ENCODE measurements around the gene KLF15.

KLF15 gene

DNA sequence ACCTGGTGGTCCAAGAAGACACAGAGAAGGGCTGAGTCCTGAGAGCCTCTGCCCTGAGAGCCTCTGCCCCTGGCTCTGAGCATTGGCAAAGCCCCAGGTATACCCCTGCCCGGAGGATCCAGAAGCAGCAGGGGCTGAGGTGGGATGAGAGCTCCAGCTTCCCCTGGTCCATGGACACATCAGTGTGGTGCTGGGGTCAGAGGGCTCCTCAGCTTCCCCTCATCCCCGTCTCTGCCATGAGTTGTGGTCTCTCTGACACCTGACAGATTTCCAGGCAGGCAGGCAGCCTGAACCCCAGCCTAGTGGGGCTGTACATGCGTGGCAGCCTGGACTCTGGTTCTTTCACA, 3.5 kb upstream of the KLF15 start:
- no peak for DNase-seq (ENCODE audit: low spot score)

DNA sequence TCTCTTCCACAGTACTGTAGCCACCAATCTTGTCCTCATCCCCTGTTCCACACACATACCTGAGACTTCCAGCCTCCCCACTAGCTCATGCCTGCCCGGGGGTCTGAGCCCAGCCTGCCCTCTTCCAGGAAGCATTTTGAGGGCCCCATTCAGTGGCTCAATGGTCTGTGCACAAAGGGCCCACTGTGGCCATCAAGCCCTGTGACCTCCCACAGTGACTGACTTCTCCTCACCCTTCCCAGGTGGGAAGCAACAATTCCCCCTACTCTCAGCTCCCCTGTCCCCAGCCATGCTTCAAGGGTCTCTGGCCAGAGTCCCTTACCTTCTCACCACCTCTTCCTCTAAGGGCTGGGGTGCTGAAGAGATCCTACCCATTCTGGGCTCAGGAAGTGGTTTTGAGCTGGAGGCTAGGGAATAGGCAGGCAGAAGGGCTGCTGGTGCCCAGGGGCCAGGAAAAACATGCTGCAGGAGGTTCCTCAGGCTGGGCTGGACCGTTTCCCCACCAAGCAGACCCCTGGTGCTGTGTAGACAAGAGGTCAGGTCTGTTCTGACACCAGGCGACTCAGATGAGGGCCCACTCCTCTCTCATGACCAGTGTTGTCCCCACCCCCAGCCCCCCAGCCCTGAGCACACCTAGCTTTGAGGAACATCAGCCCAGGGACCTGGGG, 3.0 kb upstream of the KLF15 start:
- no peak for DNase-seq (ENCODE audit: low spot score)

DNA sequence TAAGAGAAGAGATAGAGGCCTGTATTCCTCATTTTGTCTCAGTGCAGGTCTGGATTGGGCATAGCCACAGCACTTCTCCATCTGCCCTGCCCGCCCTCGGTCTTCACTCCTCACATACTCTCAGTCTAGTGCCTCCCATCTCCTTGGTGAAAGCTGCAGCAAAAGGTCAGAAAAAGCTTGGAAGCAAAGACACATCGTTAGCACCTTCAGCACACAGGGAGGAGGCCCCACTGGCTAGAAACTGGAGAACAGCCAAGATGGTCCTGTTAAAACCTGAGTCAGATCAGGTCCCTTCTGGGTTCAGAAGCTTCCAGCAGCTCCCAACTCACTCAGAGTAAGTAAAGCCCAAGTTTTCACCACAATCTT, 1.6 kb upstream of the KLF15 start:
- no peak for DNase-seq (ENCODE audit: low spot score)

DNA sequence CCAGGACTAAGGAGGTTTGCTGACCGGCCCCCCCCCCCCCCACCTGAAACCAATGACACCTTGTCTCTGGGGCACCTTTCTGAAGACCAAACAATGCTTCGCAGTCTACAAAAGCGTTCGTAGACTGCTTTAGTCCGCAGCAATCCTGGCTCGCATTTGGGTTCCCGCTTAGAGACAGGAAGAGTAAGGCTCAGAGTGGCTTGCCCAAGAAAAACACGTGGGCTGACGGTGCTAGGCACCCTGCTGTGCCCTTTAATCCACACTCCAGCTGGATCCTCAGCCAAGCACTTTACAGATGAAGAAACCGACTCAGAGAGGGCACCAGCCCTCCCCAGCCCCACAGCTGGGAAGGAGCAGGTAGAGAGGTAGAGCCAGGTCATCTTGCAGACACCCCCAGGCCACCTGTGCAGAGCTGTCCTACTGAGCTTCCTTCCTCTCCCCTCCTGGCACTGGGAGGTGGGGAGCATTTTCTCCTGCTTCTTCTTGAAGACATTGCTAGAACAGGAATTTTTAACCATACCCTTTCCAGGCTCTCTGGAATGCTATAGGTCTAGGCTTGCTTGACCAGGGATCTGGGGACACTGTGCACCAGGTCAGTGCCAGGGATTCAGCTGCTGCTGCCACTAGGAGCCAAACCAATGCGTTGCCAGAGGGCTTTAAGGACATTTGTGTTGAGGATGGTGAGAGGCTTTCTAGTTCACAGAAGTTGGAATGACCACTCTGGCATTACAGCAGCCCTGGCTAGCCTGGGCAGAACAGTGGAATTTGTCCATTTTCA, 1.0 kb upstream of the KLF15 start:
- DNase-seq (ENCODE audit: low spot score): peak; percentile 66

DNA sequence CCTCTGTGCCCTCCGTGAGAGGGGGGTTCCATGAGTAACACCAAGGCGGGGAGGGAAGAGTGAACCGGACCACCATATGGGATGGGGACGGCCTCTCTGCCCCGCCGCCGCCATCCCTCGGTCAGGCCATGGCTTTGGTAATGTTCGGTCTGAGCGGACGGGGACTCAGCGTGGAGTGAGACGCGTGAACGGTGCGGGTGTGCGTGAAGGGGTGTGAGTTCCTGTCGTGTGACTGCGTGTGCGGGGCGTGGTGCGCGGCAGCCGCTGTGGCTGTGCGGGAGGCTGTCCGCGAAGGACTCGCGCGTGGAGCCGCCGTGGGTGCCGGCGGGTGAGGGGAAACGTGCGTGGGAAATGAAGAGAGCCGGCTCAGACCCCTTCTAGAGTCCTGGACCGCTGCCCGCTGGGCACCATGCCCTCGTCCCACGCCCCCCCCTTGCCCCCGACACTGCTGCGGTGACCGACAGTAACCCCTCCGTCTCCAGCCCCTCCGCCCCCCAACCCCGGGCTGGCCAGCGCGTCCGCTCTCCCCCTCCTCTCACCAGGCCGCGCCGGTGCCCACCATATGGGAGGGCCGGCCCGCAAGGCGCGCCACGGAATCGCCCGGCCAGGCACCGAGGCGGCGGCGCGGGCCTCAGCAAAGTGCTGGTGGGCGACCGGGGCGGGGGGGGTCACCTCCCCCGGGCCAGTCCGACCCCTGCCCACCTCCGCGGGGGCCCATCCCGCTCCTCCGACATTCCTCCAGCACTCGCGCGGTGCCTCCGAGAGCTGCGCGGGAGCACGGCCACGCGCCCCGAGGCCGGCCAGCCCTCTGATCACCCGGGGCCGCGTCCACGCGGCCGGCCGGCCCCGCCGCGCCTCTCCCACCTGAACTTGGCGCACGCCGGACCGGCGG, 589 bp downstream of the KLF15 start:
- DNase-seq (ENCODE audit: low spot score): peak; percentile 61

DNA sequence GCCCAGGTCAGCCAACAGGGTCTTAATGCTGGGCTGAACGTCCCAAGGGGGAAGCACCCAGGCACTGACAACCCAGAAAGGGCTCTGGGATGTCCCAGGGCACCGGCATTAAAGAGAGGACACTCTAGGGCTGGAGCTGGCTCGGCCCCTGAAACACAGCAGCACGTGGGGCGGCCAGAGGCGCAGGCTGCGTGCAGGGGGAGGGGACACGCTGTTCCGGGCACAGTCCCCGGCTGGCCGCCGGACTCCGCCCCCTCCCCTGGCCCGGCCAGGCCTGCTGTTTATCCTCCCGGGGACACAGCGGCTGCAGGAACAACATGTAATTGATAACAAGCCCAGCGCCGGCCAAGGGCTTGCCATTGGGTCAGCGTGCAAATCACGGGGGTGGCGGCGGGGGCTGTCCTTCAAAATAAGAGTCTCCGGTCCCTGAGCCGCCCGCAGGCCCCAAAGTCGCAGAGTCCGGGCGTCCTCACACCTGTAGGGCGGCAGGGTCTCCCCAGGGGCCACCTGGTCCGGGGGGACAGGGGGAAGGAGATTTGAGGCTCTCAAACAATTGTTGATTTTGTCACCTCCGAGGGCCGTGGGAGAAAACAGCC, 1.3 kb downstream of the KLF15 start:
- DNase-seq (ENCODE audit: low spot score): peak; percentile 91

DNA sequence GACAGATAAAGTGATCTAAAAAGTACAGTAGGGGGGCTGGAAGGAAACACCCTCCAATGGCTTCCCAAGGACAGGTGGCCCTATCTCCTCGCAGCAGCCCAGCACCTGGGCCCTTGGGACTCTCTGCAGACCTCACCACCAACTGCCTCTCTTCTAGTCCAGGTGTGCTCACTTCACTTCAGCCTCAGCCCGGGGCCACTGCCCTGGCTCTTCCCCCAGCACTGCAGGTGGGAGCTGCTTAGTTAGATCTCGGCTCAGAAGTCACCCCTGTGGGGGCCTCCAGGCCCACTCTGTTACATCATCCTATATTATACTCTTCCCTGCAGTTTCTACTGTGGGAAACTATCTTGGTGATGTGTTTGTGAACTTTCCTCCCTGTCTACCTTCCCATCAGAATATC, 2.0 kb downstream of the KLF15 start:
- no peak for DNase-seq (ENCODE audit: low spot score)

DNA sequence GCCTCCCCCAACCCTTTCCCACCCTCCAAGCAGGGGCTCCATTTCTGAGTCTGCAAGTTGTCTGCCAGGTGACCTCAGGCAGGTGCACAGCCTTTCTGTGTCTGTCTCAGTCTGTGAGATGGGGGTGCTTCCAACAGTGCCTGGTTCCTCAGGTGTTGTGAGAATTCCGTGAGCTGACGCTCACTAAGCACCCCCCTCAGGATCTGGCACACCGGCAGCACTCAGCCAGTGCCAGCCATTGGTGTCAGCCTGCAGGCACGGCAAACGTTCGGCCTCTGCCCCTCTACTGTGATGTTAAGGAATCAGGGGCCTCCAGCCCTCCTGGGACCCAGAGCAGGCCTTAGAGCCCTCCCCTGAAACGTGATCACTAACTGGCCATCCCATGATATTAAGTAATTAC, 2.4 kb downstream of the KLF15 start:
- DNase-seq (ENCODE audit: low spot score): no peak

DNA sequence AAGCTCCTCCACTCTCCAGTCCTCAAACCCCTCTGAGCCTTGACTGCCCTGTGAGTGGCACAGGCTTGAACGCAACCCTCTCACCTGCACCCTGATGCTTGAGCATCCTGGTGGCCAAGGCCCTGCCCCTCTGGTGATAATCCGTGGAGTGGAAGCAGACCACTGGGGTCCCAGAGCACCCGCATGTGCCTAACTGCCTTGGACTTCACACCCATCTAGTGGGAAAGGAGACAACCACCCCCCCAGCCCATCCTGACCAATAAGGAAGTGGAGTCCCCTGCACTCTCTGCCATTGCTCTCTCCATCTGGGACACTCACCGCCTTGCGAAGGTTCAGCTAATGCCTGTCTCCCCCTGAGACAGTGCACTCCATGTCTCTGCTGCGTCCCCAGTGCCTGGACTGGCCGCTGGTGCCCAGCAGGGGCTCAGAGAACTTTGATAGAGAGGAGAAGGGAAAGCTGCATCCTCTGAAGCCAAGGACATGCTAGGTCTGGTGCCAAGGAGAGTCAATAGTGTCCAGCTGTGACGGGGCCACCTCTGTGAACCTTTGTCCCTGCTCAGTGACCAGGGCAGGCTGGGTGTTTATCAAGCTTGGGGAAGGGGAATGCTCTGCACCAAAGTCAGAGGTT, 3.4 kb downstream of the KLF15 start:
- no peak for DNase-seq (ENCODE audit: low spot score)

DNA sequence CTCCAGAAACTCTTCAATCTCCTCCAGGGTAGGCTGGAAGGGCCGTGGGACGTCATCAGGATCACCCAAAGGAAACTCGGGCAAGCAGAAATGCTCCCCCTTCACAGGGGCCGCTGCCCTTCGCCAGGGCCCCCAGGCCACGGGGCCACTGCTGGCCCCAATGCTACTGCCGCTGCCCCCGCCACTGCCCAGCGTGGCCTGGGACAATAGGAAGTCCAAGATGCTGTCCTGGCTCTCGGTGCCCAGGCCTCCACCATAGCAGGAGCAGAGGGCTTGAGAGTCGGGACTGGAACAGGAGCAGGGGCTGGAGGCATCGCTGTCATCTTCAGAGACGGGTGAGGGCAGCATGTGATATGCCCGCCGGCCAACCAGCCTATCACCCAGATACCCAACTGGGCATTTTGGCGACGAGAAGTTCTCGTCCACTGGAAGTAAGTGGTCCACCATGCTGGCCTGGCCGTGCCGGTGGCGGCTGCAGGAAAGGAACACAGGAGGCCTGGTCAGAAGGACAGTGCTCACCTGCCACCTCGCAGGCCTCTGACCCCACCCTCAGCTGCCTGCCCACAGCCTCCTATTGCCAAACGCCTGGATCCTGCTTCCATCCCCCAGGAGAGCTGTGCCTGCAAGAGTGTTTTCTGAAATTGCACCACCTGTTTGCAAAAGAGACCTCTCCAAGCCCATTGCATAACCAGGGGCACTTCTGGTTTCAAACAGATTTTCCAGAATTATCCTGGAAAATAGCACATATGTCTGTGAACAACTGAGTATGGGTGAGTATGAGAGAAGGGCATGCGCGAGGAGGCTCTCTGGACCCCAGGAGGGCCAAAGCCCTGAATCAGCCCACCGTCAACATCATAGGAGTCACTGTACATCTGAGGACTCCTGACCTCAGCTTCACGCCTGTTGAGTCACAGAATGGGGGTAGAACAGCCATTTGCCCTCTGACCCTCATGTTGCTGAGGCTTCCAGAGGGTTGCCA, 4.4 kb downstream of the KLF15 start:
- DNase-seq (ENCODE audit: low spot score): no peak

DNA sequence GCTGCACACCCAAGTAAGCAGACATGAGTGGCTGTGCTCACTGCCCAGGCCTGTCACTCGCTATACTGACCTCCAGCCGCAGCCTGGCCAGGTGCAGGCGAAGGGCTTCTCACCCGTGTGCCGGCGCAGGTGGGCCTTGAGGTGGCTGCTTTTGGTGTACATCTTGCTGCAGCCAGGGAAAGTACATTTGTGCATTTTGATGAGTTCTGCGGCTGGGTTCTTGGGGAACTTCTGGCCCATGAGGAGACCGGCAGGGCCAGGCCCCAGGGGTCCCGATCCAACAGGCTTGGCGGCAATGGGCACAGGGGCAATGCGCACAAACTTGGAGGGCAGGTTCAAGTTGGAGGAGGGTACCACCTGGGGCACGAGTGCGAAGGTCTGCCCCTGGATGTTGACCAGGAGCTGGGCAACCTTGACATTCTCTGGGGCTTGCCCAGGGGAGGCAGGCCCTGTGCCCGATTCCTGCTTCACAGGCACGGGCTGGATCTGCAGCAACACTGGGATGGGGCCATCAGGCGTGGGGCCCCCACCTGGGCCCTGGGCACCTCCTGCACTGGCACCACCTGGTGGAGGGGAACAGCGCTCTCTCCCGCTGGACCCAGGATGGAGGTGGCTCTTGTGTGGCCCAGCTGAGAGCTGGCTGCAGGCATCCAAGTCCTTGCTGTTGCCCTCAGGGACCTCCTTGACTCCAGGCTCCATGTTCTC, 5.3 kb downstream of the KLF15 start:
- no peak for DNase-seq (ENCODE audit: low spot score)

DNA sequence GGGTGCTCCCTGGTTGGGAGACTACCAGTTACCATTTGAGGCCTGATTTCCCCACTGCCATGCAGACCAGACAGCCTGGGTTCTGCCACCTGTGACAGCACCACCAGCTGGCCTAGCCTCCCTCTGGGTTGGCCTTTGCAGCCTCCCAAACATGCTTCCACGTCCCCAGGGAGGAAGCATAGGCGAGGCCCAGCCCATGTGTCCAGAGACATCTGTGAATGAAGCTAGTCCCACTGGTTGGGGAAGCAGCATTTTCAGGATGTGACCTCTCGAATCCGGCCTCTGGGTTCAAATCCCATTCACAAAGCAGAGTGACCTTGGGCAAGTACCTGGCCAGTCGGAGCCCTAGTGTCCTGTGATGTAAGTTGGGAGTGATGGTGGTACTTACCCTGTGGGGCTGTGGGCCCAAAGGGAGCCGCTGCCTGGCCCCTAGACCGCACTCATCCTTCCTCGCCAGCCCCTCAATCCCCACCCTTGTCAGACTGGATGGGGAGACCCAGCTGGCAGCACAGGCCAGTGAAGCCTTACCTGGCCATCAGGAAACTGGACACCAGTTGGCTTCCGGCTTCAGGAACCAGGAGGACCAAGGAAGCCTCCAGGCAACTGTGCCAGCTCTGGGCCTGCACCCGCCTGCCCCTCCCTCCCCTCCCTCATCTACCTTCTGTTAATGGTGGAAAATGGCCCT, 6.0 kb downstream of the KLF15 start:
- no peak for DNase-seq (ENCODE audit: low spot score)

DNA sequence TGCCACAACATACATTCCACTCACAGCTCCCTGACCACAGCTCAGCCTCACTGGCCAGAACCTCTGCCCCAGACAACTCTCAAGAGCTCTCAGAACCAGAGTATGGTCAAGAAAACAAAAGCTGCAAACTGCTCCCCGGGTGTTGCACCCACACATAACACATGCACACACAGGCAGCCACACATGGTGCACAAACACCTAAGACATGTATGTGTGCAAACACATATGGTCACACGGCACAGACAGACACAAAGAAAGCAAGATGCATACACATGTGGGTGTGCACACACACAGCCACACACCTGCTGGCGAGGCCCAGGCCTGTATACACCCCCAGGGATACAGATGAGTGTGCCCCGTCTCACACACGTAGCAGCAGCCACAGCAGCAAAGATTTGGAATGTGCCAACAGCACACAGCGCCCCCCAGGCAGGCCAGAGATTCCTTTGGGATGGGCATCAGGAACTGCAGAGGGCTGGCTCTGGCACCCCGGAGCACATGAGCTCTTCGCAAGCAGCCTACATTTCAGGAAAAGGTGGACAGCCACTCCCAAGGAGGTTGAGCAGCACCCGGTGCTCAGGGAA, 6.6 kb downstream of the KLF15 start:
- no peak for DNase-seq (ENCODE audit: low spot score)

DNA sequence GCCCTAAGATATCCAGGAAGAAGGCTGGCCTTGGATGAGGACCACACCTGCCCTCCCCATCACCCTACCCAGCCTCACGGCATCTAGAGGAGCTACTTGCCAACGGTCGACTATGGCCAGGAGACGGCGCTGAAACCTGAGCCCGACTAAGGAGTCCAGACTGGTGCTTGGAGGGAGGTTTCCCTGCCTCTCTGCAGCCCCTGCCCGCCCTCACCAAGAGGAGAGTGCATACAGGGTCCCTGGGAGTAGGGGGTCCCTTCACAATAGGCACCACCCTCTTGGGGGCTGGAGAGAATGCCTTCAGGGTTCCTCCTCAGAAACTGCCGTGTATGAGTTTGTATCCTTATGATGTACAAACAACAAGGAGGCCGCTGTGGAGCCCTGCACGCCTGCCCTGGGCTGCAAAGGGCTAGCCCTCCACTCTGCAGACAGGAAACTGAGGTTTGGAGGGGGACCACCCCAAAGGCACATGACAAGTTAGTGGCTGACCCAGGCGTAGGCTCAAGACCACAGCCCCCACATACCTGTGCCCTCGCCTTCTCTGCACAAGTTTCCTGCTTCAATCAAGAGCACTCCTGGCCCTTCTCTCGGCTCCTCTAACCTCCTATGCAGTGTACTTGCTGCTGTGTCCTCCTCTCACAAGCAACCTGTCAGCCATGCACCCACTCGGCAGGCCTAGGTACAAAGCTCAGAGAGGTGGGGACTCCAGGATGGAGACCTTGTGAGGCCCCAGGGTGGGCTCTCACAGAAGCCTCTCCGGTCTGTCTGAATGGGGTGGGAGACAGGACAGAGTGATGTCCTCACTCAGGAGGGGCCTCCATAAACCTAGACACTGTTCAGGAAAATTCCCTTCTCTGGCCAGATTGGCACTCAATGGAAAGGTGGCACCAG, 7.4 kb downstream of the KLF15 start:
- no peak for DNase-seq (ENCODE audit: low spot score)

DNA sequence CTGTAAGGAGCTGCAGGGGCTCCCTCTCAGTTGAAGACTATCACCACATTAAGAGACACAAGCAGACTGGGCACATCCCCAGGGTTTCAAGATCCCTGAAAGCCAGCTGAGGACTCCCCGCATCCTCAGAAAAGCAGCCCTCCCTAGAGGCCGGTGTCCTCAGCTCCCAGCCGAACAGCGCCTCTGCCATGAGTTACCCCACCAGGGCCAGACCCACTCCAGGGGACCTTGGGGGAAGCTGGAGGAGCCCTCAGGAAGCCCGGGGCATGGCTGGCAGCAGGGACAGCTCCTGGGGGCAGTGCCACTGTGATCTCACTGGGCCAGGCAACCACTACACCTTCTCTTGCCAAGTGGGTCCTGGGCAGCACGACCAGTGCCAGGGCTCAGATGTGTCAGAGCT, 8.1 kb downstream of the KLF15 start:
- no peak for DNase-seq (ENCODE audit: low spot score)

DNA sequence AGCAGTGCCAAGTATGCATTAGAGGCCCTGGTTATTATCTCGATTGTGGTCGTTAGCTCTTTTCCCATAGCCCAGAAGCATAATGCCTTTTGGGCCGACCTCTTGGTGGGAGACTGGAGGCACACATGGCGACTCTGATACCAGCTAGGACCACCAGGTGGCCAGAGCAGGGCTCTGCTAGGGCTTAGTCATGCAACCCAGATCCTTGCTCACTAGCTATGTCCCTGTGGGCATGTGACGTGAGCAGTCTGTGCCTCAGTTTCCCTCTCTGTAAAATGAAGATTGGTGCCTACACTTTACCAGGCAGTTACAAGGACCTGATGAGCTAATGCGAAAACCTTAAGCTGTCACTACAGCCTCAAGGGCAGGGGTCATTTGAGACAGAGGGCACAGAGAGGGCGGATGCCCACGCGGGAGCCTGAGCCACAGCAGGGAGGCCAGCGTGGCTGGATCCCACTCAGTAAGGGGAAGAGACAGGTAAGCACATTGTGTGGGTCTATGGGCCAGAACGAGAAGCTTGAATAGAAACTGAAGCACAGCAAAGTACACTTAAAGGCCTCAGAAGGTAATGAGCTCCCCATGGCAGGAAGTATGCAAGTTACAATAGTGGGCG, 8.8 kb downstream of the KLF15 start:
- no peak for DNase-seq (ENCODE audit: low spot score)

DNA sequence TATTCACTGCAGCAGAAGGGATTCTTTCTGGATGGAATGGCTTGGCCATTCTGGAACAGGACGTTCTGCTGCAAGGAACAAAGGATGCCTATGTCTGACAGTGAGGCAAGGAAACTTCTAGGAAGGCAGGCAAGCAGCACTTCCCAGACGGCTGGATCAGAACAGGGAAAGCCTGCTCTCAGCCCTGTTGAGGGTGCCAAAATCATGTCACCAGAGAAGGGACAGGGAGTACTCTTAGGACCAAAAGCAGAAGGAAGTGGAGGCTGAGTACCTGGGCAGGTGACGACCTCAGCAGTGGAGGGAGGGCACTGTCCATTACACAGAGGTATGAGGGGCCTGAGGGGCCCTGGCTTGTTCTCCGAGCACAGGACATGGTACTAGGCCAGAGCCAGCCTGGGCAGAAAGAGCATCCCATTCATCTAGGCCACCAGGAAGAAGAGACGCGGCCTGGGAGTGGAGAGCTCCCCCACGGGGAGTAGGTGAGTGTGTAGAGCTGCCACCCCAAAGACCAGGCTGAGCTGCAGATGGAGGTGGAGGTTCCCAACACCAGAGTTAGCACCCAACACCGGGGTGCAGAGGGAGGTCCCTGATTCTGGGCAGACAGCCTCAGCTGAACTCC, 9.6 kb downstream of the KLF15 start:
- DNase-seq (ENCODE audit: low spot score): peak; percentile 23

All from ecto neural progenitor cell (in vitro differentiated cells).